ENCODE results near the gene IREB2.
A peak's percentile ranks its signal among the peaks of the same experiment; 100 is the strongest.

Gene IREB2

GRCh38 chr15:78540871-78541743 lies 103.1 kb downstream of the IREB2 start:
- Mint-ChIP-seq H3K27me3 (no peaks in the 10 kb centered on the region), H3K27ac (peak overlapping the region; percentile 100), H3K4me3 (peak overlapping the region; percentile 91 to 98), H3K4me1 (peaks cover 13 to 27% of the 10 kb centered on the region in 2 donors), H3K36me3 (peaks cover 7 to 22% of the 10 kb centered on the region in 2 donors), H3K9me3 (no peaks in the 10 kb centered on the region)
- DNase-seq (no peak), ATAC-seq (replicated peaks) (no peak)

GRCh38 chr15:78541744-78542034 lies 103.7 kb downstream of the IREB2 start:
- Mint-ChIP-seq H3K27ac (peak overlapping the region; percentile 100), H3K27me3 (no peaks in the 10 kb centered on the region), H3K4me1 (peaks cover 13 to 21% of the 10 kb centered on the region in 2 donors), H3K4me3 (peak overlapping the region; percentile 91 to 98), H3K36me3 (peaks cover 10 to 23% of the 10 kb centered on the region in 2 donors), H3K9me3 (no peaks in the 10 kb centered on the region)
- DNase-seq: no peak
- no peak for ATAC-seq (replicated peaks)

GRCh38 chr15:78542647-78543046 lies 104.6 kb downstream of the IREB2 start:
- no peak overlapping the region for H3K4me3 Mint-ChIP-seq
- DNase-seq: no peak
- H3K4me1 Mint-ChIP-seq: peaks cover 13 to 21% of the 10 kb centered on the region in 2 donors
- ATAC-seq (replicated peaks): no peak
- H3K27me3 Mint-ChIP-seq: no peaks in the 10 kb centered on the region
- H3K27ac Mint-ChIP-seq: peak overlapping the region; percentile 47
- no peaks in the 10 kb centered on the region for H3K9me3 Mint-ChIP-seq
- peaks cover 10 to 23% of the 10 kb centered on the region in 2 donors for H3K36me3 Mint-ChIP-seq

- H3K9me3 Mint-ChIP-seq: no peaks in the 10 kb centered on the region
- no peak overlapping the region for H3K4me3 Mint-ChIP-seq
- H3K27ac Mint-ChIP-seq: no peak overlapping the region
- ATAC-seq (replicated peaks) (no peak), DNase-seq (no peak)
- H3K4me1 Mint-ChIP-seq: no peaks in the 10 kb centered on the region
- H3K36me3 Mint-ChIP-seq: peaks cover 21 to 24% of the 10 kb centered on the region in 2 donors
- no peaks in the 10 kb centered on the region for H3K27me3 Mint-ChIP-seq
Measured at GRCh38 chr15:78550194-78550593, 112.2 kb downstream of the IREB2 start.

GRCh38 chr15:78550815-78551214 lies 112.8 kb downstream of the IREB2 start:
- Mint-ChIP-seq H3K36me3 (peaks cover 21 to 24% of the 10 kb centered on the region in 2 donors), H3K4me3 (no peak overlapping the region), H3K9me3 (no peaks in the 10 kb centered on the region), H3K27me3 (no peaks in the 10 kb centered on the region), H3K4me1 (no peaks in the 10 kb centered on the region), H3K27ac (no peak overlapping the region)
- ATAC-seq (replicated peaks) (no peak), DNase-seq (no peak)

All from stimulated activated naive B cell treated with anti-CD40 and anti-IgM and Interleukin-4, amounts not matched to agents 10 μg/mL and 1 μg/mL and 100 μg/mL, for 72 hours (primary cell).